ENCODE measurements around the gene PCSK2. TPM values are rescaled to one million over a fixed set of nuclear protein-coding genes. Genes with fewer than 3 reads are reported as not detected.
"Not testable (repeated sequence)": the region's sequence is repeated elsewhere in the genome, so short reads cannot be mapped to it uniquely, and the experiment has no call there.

Gene PCSK2
- 1.7 TPM for total RNA-seq
- long read RNA-seq = 0 reads

GRCh38 chr20:17226410-17227218 is at the start of gene PCSK2:
Gene PCSK2 (plus strand): TSS chr20:17227040. CDS start chr20:17227306, 266 bp downstream.
- peak; percentile 87 for ATAC-seq
- peak; percentile 49 for DNase-seq
- intact Hi-C loops (cut with micrococcal nuclease) = no loop called here

GRCh38 chr20:17177341-17177740 is 49.5 kb upstream of the PCSK2 start:
- DNase-seq (no peak), ATAC-seq (no peak)
- intact Hi-C loops (cut with micrococcal nuclease) = no loop called here

GRCh38 chr20:17179840-17180239 is 47.0 kb upstream of the PCSK2 start:
- DNase-seq (no peak), ATAC-seq (no peak)
- intact Hi-C loops (cut with micrococcal nuclease) = no loop called here

- ATAC-seq (no peak), DNase-seq (no peak)
- intact Hi-C loops (cut with micrococcal nuclease) = no loop called here
Observed at GRCh38 chr20:17189976-17190695, 36.7 kb upstream of the PCSK2 start.

DNA sequence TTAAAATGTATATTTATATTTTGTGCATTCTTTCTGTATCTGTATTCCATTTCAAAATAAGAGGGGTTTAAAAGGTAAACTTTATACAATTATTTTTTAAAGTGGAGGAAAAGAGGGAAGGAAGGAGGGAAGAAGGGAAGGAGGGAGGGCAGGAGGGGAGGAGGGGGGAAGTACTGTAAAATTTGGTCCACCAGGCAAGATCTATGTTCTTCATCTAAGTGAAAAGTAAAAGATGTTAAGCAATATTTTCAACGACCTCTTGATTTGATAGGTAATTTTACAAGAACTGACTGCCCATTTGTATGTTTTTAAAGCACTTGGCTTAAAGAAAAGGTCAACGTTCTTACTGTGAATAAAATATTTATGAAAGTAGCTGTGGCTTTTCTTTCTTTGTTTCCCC is 29.8 kb upstream of the PCSK2 start:
- intact Hi-C loops (cut with micrococcal nuclease) = no loop called here
- DNase-seq = no peak
- ATAC-seq = no peak

GRCh38 chr20:17202030-17202429 is 24.8 kb upstream of the PCSK2 start:
- DNase-seq = no peak
- ATAC-seq = no peak
- intact Hi-C loops (cut with micrococcal nuclease) = loop anchor here (10.0 kb wide), 1 partner anchor 63 kb away; no protein-coding TSS in a partner anchor

GRCh38 chr20:17202673-17203072 is 24.2 kb upstream of the PCSK2 start:
- intact Hi-C loops (cut with micrococcal nuclease) = loop anchor here (10.0 kb wide), 1 partner anchor 62 kb away; no protein-coding TSS in a partner anchor
- DNase-seq (no peak), ATAC-seq (no peak)

GRCh38 chr20:17205084-17205813 is 21.6 kb upstream of the PCSK2 start:
- DNase-seq (no peak), ATAC-seq (no peak)
- intact Hi-C loops (cut with micrococcal nuclease) = loop anchor here (10.0 kb wide), 1 partner anchor 60 kb away; no protein-coding TSS in a partner anchor

- DNase-seq (no peak), ATAC-seq (no peak)
- intact Hi-C loops (cut with micrococcal nuclease) = no loop called here
Observed at GRCh38 chr20:17210387-17210786, 16.5 kb upstream of the PCSK2 start.

DNA sequence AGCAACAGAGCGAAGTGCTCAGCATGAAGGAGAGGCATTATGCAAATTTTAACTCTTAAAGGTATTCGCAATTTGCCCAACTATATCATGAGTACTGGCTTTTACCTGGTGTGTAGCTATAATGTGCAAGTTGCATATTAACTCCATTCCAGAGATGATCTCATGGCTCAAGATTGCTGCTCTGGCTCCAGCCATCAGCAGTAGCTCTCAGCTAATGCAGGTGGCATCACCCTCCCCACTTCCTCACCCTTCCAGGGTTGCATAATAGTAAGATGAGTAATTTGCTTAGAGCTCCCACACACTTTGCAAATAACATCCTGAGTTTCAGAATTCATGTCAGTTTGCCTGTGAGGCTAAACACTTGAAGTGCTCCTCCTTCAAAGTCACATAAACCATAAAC is 15.9 kb upstream of the PCSK2 start:
- intact Hi-C loops (cut with micrococcal nuclease) = no loop called here
- DNase-seq = no peak
- no peak for ATAC-seq

GRCh38 chr20:17215167-17215566 is 11.7 kb upstream of the PCSK2 start:
- ATAC-seq (no peak), DNase-seq (no peak)
- intact Hi-C loops (cut with micrococcal nuclease) = no loop called here

DNA sequence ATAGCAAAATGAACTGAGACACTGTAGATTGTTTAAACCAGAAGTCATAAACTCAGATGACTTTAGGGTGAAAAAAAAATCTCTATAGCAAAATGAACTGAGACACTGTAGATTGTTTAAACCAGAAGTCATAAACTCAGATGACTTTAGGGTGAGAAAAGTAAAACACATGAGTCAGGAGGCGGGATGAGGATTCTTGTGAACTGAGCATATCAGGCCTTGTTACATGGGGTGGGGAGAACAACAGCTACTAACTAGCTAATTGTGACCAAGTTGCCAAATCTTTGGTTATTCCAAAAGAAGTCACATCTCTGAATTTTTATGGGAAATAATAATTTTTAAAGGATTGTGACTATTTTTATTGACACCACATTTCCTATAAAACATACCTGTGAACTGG is 7.0 kb upstream of the PCSK2 start:
- DNase-seq, ATAC-seq: not testable (repeated sequence)
- intact Hi-C loops (cut with micrococcal nuclease) = loop anchor here (5.0 kb wide), 1 partner anchor 37 kb away; no protein-coding TSS in a partner anchor

DNA sequence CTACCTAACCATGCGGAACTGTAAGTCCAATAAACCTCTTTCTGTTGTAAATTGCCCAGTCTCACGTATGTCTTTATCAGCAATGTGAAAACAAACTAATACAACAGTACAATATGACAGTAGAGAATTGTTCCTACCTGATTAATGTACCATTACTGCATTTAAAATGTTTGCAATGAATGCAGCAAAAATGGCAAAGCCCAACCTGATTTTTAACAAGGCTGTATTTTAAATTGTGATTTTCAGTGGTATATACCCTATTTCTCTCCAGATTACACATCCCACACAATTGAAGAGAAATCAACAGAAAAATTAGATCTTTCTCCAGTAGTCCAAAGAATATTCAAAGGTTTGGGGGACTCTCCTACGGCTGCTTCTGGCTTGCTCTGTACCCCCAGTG is 3.3 kb upstream of the PCSK2 start:
- DNase-seq (no peak), ATAC-seq (no peak)
- intact Hi-C loops (cut with micrococcal nuclease) = loop anchor here (5.0 kb wide), 1 partner anchor 34 kb away; no protein-coding TSS in a partner anchor

DNA sequence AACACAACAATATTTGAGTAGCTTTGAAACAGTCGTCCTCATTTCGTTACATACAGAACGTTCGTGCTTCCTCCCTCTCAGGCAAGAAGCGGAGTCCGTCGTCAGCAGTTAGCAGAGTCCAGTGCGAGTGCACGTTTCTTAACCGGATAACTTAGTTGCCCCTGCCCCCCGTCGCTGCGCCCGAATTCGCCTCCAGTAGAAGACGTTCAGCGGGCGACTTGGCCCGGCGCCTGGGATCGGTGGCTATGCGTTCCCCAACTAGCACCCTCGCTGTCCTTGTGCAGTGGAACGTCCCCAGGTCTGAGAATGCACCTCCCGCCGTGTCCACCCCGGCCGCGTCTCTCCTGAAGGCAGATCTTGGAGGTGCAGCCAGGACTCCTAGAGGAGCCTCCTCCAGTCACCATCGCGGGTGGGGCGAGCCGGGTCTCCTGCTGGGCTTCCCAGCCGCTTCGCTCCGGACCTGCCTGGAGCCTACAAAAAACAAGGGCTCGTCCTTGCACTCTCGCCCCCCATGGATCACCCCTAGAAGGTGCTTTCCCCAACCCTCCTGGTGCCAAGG is 910 bp upstream of the PCSK2 start:
- ATAC-seq (no peak), DNase-seq (peak; percentile 28)
- intact Hi-C loops (cut with micrococcal nuclease) = no loop called here

- no peak for ATAC-seq
- intact Hi-C loops (cut with micrococcal nuclease) = no loop called here
- no peak for DNase-seq
Observed at GRCh38 chr20:17227219-17227575, 357 bp downstream of the PCSK2 start.

GRCh38 chr20:17227669-17228623 is 1.1 kb downstream of the PCSK2 start:
- DNase-seq (no peak), ATAC-seq (no peak)
- intact Hi-C loops (cut with micrococcal nuclease) = no loop called here

DNA sequence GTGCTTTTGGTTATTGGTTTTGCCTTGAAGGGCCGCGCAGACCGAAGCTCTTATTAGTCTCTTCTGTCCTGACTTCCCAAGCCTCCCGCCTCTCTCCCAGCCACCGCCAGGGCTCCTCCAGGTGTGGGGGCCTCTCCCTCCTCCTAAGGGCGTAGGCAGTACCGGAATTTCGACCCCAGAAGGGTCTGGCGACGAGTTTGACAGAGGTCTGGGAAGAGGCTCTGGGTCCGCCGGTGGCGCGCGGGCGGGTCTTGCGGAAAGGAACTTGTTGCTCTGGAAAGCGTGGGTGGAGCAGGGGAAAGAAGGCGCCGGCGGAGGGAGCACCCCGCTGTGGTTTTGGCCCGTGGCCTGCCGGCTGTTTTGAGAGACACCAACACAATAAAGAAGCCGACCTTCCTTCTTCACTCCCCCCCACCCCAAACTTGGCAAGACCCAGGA is 1.8 kb downstream of the PCSK2 start:
- intact Hi-C loops (cut with micrococcal nuclease) = no loop called here
- DNase-seq = peak; percentile 25
- no peak for ATAC-seq

- DNase-seq (no peak), ATAC-seq (no peak)
- intact Hi-C loops (cut with micrococcal nuclease) = no loop called here
Observed at GRCh38 chr20:17229256-17229655, 2.4 kb downstream of the PCSK2 start.
